Neural cell (in vitro differentiated cells): ENCODE results near the gene PHKG1.

Source experiments
- POLR2AphosphoS5 ChIP-seq: IDR thresholded peaks from 2 replicates; pipeline ENCODE4 v1.6.1; 2012
- REST ChIP-seq: IDR thresholded peaks from 2 replicates; pipeline ENCODE4 v1.6.1; 2012; ENCODE audit warnings: borderline replicate concordance

DNA sequence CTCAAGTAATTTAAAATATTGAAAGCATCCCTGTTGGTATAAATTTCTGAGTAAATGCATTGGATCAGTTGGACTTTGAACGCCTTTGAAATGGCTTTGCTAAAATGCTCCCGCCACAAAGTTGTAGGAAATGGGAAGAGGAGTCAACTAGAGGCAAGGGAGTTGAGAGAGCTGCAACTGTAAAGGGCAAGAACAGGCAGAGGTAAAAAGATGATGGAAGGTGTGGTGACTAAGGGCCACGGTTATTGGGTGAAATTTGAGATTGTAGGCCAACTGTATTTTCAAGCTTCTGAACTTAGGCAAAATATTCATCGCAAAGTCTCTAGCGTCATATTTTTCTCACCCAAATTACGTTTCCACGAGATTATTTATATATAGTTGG is 29.3 kb downstream of the PHKG1 start:
- no peak for TF ChIP-seq POLR2AphosphoS5
- no peak for TF ChIP-seq REST
